NCI-H187 treated with DMSO at 0.1 percent for 48 hours (cell line): ENCODE measurements around the gene PLA2G15.

Experiments
- DNase-seq: peaks from one replicate; lab custom pipeline; 2025; lab: John Stamatoyannopoulos, UW

Gene PLA2G15

DNA sequence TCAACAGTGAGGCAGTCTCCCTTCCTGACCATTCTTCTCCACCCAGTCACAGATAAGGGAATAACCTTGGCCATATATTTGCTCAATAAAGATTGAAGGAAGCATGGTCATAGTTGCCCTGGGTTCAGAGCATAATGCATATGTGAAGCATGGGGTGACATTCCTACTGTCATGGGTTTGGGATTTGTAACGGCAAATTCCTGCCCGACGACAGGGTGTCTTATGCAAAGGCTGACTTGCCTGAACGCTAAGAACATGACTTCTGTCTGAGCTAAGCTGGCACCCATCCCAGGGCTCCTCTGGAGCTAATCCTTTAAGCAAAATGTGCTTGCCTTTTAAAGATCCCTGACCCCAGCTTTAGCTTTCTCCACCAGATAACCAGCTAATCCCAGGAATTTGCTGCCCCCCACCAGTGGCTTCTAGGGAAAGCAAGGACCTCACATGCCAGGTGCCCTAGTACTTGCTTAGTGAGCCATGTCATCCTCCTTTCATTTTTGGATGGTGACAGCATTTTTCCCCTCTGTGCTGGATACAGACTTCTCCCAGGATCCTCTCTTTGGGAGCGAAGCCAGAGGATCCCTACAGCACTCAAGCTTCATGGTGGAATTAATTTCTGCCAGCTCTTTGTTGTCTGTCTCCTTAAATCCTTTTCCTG is 53.9 kb downstream of the PLA2G15 start:
- DNase-seq, result no peak

DNA sequence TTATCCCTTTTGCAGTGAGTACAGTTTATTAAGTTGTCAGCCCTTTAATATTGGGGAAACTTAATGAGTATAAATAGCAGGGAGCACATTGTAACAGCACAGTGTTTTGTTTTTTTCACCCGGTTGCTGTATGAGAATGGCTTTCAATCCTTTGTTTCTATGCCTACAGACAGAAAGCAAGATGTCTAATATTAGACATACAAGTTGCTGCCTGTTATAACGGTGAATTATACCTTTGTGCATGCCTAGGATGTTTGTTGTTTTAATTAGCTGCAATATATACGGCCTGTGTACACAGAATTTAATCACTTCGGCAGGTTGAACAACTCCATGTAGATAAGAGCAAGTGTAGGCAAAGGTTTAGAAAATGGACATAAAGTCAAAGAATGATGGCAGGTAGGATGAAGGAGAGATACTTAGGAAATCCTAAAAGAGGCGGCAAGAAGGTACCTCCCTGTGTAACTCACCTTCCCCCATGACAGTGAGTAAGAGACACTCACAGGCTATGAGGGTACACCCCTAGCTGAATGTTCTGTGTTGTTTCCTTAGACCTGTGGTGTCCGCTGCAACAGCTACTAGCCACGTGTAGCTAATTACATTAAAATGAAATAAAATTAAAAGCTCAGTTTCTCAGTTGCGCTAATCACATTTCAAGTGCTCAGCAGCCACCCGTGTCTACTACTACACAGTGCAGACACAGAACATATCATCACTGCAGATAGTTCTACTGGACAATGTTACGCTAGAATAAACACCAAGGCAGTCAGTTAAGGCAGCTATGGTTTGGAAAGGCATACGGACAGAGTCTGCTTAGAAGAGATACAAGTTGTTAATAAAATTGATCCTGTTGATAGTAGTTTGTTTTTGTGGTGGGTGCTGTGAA is 54.6 kb downstream of the PLA2G15 start:
- DNase-seq, result no peak

DNA sequence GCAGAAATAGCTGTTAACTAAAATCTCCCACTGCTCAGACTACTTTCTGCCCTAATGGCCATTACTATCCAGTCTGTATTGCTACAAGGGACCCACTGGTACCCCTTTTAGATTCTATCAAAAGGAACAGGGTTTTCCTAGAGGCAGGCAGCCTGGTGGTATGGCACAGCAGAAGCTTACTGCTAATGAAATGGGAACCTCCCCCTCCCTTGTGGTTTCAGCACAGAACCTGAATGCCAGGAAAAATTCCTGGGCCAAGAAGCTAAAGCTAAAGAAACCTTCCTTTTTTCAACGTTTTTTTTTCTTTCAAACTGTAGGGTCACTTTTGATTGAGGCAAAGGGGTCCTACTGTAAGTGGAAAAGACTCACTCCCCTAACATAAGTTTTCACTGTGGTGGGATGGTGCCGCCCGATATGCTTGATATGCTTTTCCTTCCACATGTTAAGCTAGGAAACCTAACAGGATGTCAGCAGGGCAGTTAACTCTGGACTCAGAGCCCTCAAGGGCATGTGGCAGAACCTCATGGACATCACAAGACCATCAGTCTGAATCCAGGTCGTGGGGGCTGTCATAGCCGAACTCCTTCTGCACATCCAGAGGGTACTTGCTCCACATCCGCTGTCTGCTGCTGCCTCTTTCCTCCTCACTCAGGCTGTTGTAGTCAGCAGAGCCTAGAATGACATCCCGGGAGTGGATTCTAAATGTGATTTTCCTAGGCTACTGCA is 55.7 kb downstream of the PLA2G15 start:
- no peak for DNase-seq

DNA sequence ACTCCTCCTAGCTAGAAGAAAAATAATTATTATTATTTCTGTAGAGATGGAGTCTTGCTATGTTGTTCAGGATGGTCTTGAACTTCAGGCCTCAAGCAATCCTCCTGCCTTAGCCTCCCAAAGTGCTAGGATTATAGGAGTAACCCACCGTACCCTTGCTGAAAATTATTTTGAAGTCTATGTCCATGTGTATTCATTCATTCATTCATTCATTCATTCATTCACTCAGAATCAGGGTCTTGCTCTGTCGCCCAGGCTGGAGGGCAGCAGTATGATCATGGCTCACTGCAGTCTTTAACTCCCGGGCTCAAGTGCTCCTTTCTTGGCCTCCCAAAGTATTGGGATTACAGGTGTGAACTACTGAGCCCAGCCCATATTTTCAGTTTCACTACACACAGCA is 61.5 kb downstream of the PLA2G15 start:
- DNase-seq, result no peak

DNA sequence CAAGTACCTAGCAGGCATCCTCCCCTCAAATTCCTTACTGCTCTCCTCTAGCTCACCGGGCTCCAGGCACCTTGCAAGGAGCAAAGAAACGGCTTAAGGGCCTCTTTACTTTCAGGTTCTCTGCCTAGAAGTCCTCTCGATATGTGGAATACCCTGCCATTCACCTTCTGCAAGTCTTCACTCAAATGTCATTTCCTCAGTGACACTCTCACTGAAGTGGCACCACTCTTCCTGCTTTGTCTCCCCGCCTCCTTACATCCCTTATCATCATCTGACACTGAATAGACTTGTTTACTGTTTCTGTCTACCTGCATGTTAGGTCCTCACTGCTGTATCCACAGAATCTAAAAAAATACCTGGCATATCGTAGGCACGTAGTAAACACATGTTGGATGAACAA is 64.6 kb downstream of the PLA2G15 start:
- no peak for DNase-seq

DNA sequence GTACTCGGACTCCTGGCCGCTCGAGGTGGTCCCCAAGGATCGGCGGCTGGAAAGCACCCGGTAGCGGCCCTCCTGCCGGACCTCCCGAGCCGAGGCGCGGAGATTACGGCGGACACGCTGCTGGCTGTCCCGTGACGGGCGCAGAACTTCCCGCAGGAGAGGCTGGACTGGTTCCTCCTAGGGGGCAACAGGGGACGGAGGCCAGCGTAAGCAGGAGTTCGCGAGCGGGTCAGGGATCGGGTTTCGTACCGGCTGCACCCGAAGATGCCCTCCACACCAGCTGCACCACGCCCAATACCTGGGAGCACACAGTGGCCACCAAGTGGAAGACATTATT is 65.2 kb downstream of the PLA2G15 start:
- no peak for DNase-seq
